Mesothelial cell of epicardium (in vitro differentiated cells): ENCODE results near the gene COX7C. TPM values are rescaled to one million over a fixed set of nuclear protein-coding genes. Genes with fewer than 3 reads are reported as not detected.
A peak's percentile ranks its signal among the peaks of the same experiment; 100 is the strongest.
"Not testable (repeated sequence)": the region's sequence is repeated elsewhere in the genome, so short reads cannot be mapped to it uniquely, and the experiment has no call there.

ENCODE experiments used
- DNase-seq, 2 experiments: peaks; one replicate each; pipeline ENCODE4 v3.0.0; 2021; ENCODE audit warnings: low spot score in 2 of 2; ENCODE audit not compliant: unreplicated experiment in 2 of 2
- H3K27ac Mint-ChIP-seq: 2 replicates; pipeline ENCODE4 v1.8.0; 2021; ENCODE audit warnings: mixed read lengths
- H3K27me3 Mint-ChIP-seq: 2 replicates; pipeline ENCODE4 v1.8.0; 2021; ENCODE audit warnings: low read depth, mixed read lengths
- H3K36me3 Mint-ChIP-seq: 2 replicates; pipeline ENCODE4 v1.8.0; 2021; ENCODE audit warnings: mixed read lengths
- H3K4me1 Mint-ChIP-seq: 2 replicates; pipeline ENCODE4 v1.8.0; 2021; ENCODE audit warnings: mixed read lengths
- H3K4me3 Mint-ChIP-seq: 2 replicates; pipeline ENCODE4 v1.8.0; 2021; ENCODE audit warnings: mild to moderate bottlenecking, moderate library complexity, mixed read lengths
- H3K9me3 Mint-ChIP-seq: 2 replicates; pipeline ENCODE4 v1.8.0; 2021; ENCODE audit warnings: mixed read lengths
- total RNA-seq: library from RNA; stranded (reverse); gene quantifications from 3 replicates; pipeline ENCODE4 v1.2.1, GENCODE V29; 2021
- TF ChIP-seq, protein P1 (sequence below): fragments of 200-600 bp; sonication (generic); IDR thresholded peaks from one replicate; pipeline ENCODE4 v1.5.0; 2021; ENCODE audit warnings: antibody characterized with exemption; ENCODE audit not compliant: unreplicated experiment

COX7C gene, protein sequence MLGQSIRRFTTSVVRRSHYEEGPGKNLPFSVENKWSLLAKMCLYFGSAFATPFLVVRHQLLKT
- total RNA-seq: 480 to 503 TPM (median 490 TPM) in 3 replicates

DNA sequence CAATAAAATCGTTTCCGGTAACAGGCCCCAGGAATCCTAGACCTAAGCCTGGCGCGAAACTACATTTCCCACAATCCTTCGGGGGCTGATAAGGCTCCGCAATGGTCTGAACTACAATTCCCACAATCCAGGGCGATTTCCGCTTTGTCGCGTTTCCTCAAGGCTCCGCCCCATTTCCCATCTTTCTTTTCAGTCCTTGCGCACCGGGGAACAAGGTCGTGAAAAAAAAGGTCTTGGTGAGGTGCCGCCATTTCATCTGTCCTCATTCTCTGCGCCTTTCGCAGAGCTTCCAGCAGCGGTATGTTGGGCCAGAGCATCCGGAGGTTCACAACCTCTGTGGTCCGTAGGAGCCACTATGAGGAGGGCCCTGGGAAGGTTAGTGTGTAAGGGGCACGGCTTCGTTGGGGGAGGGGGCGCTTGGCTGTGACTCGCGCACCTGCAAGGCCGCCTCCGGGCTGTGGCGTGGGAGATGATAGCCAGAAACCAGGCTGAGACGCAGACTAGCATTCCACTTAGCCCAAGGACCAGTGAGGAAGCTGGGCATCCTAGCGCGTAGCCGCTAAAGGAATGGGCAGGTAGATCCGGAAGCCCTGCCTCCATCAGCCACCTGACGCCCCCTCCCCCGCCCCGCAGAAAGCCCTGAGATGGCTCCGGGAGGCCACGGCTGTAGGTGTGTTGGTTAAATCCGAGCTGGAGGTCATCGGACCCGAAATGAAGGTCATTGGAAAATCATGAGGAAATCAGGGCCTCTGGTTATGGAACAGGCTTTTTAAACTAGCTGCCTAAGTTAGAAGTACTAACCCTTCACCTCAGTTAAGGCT is at the start of gene COX7C:
TSS of gene COX7C (plus strand) at position 186 of the 821 bp plus-strand sequence. CDS start at position 301, 115 bp downstream.
- peak; percentile 68 to 86 for DNase-seq
- Mint-ChIP-seq H3K4me3 (peak within 1 kb of the TSS; percentile 100), H3K27ac (peak within 1 kb of the TSS; percentile 99), H3K27me3 (no peaks in the 10 kb centered on the region), H3K9me3 (peaks cover 4% of the 10 kb centered on the region), H3K4me1 (peaks cover 32% of the 10 kb centered on the region), H3K36me3 (peaks cover 30% of the 10 kb centered on the region)
- TF ChIP-seq, protein P1, sequence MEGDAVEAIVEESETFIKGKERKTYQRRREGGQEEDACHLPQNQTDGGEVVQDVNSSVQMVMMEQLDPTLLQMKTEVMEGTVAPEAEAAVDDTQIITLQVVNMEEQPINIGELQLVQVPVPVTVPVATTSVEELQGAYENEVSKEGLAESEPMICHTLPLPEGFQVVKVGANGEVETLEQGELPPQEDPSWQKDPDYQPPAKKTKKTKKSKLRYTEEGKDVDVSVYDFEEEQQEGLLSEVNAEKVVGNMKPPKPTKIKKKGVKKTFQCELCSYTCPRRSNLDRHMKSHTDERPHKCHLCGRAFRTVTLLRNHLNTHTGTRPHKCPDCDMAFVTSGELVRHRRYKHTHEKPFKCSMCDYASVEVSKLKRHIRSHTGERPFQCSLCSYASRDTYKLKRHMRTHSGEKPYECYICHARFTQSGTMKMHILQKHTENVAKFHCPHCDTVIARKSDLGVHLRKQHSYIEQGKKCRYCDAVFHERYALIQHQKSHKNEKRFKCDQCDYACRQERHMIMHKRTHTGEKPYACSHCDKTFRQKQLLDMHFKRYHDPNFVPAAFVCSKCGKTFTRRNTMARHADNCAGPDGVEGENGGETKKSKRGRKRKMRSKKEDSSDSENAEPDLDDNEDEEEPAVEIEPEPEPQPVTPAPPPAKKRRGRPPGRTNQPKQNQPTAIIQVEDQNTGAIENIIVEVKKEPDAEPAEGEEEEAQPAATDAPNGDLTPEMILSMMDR: no peak

DNA sequence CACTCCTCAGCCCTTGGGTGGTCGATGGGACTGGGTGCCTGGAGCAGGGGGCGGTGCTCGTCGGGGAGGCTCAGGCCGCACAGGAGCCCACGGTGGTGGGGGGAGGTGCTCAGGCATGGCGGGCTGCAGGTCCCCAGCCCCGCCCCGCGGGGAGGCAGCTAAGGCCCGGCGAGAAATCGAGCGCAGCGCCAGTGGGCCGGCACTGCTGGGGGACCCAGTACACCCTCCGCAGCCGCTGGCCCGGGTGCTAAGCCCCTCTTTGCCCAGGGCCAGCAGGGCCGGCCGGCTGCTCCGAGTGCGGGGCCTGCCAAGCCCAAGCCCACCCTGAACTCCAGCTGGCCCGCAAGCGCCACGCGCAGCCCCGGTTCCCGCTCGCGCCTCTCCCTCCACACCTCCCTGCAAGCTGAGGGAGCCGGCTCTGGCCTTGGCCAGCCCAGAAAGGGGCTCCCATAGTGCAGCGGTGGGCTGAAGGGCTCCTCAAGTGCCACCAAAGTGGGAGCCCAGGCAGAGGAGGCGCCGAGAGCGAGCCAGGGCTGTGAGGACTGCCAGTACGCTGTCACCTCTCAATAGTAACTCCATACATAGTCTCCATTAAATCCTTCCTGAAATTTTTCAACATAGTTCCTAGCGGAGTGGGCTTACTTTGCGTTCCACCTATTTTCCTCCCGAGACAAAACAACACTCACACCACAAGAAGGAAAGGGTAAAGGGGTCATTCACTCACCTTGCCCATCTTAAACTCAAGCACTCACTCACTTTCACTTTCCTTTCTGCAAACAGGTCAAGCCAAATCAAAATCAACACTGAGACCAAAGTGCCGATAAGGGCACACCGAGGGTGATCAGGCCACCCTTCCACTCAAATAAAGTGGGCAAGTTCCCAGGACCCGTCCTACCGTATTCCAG is 48.0 kb upstream of the COX7C start:
- H3K4me3 Mint-ChIP-seq, H3K27ac Mint-ChIP-seq, H3K4me1 Mint-ChIP-seq, H3K27me3 Mint-ChIP-seq, H3K9me3 Mint-ChIP-seq, H3K36me3 Mint-ChIP-seq, DNase-seq: not testable (repeated sequence)

DNA sequence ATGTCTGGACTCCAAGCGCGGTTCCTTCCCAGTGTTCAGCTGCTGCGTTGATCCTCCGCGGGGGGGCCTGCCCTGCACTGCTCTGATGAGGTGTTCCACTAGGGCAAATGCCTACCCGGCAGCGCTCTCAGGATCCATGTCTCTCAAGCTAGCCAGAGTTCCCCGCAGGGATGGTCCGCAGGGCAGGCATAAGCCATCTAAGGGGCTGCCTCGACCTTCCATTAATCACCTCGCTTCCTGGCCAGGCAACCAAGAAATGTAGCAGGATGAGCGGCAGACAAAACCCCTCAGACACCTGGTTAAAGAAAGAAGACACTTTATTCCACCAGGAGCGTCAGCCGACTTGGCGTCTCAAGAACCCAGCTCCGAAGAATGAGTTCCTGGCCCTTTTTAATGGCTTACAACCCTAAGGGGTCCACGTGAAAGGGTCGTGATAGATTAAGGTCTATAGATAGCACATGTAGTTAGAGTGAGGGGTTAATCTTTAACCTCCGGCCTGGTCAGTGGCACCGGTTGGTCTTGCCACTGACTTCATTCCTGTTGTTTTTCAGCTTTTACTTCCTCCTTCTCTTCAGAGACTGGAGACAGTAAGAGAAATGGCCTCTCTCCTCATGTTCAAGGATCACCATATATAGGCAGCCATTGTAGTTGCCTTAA is 47.2 kb upstream of the COX7C start:
- no peak overlapping the region for H3K27ac Mint-ChIP-seq
- TF ChIP-seq, protein P1: no peak
- no peak overlapping the region for H3K4me3 Mint-ChIP-seq
- no peaks in the 10 kb centered on the region for H3K4me1 Mint-ChIP-seq
- H3K36me3 Mint-ChIP-seq: no peaks in the 10 kb centered on the region
- DNase-seq: no peak
- H3K27me3 Mint-ChIP-seq: no peaks in the 10 kb centered on the region
- peaks cover 5% of the 10 kb centered on the region for H3K9me3 Mint-ChIP-seq

DNA sequence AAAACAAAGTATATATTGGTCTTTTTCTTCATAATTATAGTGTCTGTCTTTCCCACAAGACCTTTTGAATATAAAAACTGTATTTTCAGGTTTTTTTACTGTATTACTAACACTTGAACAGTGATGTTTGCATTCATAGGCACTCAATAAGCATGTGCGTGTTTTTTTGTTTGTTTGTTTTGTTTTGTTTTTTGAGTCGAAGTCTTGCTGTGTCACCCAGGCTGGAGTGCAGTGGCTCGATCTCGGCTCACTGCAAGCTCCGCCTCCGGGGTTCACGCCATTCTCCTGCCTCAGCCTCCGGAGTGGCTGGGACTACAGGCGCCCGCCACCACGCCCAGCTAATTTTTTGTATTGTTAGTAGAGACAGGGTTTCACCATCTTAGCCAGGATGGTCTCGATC is 46.6 kb upstream of the COX7C start:
- not testable (repeated sequence) for H3K4me1 Mint-ChIP-seq, H3K27me3 Mint-ChIP-seq, H3K9me3 Mint-ChIP-seq, H3K36me3 Mint-ChIP-seq, H3K4me3 Mint-ChIP-seq, H3K27ac Mint-ChIP-seq, DNase-seq

DNA sequence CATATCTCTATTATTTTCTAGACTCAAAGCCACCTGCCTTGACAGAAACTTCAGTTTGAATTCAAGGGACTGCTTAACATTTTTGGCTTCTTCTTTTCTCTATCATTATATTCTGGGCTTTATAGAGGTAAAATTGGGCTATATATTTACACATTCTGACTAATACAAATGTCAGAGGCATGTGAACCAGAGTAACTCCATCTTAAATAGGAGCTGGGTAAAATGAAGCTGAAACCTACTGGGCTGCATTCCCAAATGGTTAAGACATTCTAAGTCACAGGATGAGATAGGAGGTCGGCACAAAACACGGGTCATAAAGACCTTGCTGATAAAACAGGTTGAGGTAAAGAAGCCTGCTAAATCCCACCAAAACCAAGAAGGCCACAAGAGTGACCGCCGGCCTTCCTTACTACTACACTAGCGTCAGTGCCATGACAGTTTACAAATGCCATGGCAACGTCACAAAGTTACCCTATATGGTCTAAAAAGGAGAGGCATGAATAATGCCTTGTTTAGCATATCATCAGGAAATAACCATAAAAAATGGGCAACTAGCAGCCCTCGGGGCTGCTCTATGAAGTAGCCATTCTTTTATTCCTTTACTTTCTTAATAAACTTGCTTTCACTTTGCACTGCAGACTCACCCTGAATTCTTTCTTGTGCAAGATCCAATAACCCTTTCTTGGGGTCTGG is 44.8 kb upstream of the COX7C start:
- Mint-ChIP-seq H3K36me3 (no peaks in the 10 kb centered on the region), H3K4me1 (no peaks in the 10 kb centered on the region), H3K9me3 (peaks cover 5% of the 10 kb centered on the region), H3K4me3 (no peak overlapping the region), H3K27ac (no peak overlapping the region), H3K27me3 (no peaks in the 10 kb centered on the region)
- no peak for DNase-seq
- TF ChIP-seq, protein P1: no peak

DNA sequence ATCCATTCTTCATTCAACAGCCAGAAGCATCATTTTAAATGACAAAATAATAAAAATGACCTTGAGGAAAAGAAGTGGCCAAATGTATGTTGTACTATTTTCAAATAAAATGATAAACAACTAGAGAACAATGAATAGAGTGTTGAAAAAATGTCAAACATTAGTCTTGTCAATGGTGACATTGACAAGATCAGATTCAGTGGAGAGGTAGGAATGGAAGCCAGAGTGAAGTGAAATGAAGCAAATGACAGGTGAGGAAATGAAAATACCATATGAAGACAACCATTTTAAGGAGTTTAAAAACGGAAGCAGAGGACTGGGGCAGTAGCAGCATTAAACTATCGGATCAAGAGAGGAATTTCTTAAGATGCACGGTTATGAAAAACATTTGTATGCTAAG is 38.2 kb upstream of the COX7C start:
- Mint-ChIP-seq H3K4me1 (no peaks in the 10 kb centered on the region), H3K9me3 (peaks cover 7% of the 10 kb centered on the region), H3K36me3 (no peaks in the 10 kb centered on the region), H3K4me3 (no peak overlapping the region), H3K27ac (no peak overlapping the region), H3K27me3 (no peaks in the 10 kb centered on the region)
- no peak for DNase-seq
- TF ChIP-seq, protein P1: no peak
